ENCODE data around the gene DAGLA. TPM values are rescaled to one million over a fixed set of nuclear protein-coding genes. Genes with fewer than 3 reads are reported as not detected.

DAGLA gene
- total RNA-seq, 2 experiments from 2014 or later = 0.06 to 0.13 TPM

GRCh38 chr11:61686469-61686868 lies 6.3 kb downstream of the DAGLA start:
- ChIA-PET POLR2A (no interaction called here), CTCF (no interaction called here)

- POLR2A ChIA-PET = interaction anchor here (0.7 kb wide), 1 partner anchor 142 kb away, joined by 7 read pairs; no protein-coding TSS in a partner anchor
- CTCF ChIA-PET = no interaction called here
Measured at GRCh38 chr11:61687420-61687819, 7.2 kb downstream of the DAGLA start.

GRCh38 chr11:61688365-61689163 lies 8.4 kb downstream of the DAGLA start:
- CTCF ChIA-PET = no interaction called here
- POLR2A ChIA-PET = interaction anchor here (0.7 kb wide), 1 partner anchor 143 kb away, joined by 7 read pairs; no protein-coding TSS in a partner anchor

- CTCF ChIA-PET = interaction anchor here (0.7 kb wide), 1 partner anchor 622 kb away, joined by 3 read pairs; no protein-coding TSS in a partner anchor
- POLR2A ChIA-PET = no interaction called here
Measured at GRCh38 chr11:61689164-61689496, 8.9 kb downstream of the DAGLA start.

- ChIA-PET POLR2A (no interaction called here), CTCF (interaction anchor here (1.0 kb wide), 1 partner anchor 12 kb away, joined by 4 read pairs; no protein-coding TSS in a partner anchor)
Measured at GRCh38 chr11:61690706-61691379, 10.7 kb downstream of the DAGLA start.

- POLR2A ChIA-PET = no interaction called here
- CTCF ChIA-PET = interaction anchor here (0.6 to 1.0 kb wide), 2 partner anchors 37 to 42 kb away, joined by 3 to 5 read pairs; no protein-coding TSS in a partner anchor
Measured at GRCh38 chr11:61691380-61692156, 11.4 kb downstream of the DAGLA start.

GRCh38 chr11:61693922-61694601 lies 13.9 kb downstream of the DAGLA start:
- CTCF ChIA-PET = no interaction called here
- POLR2A ChIA-PET = no interaction called here

- ChIA-PET POLR2A (no interaction called here), CTCF (no interaction called here)
Measured at GRCh38 chr11:61694602-61694939, 14.4 kb downstream of the DAGLA start.

- ChIA-PET CTCF (no interaction called here), POLR2A (no interaction called here)
Measured at GRCh38 chr11:61694946-61695706, 14.9 kb downstream of the DAGLA start.

- POLR2A ChIA-PET = no interaction called here
- CTCF ChIA-PET = no interaction called here
Measured at GRCh38 chr11:61695917-61696316, 15.7 kb downstream of the DAGLA start.

GRCh38 chr11:61696602-61697001 lies 16.4 kb downstream of the DAGLA start:
- ChIA-PET CTCF (interaction anchor here (1.6 kb wide), 1 partner anchor 37 kb away, joined by 7 read pairs; no protein-coding TSS in a partner anchor), POLR2A (no interaction called here)

- POLR2A ChIA-PET = no interaction called here
- CTCF ChIA-PET = interaction anchor here (1.6 kb wide), 1 partner anchor 36 kb away, joined by 7 read pairs; no protein-coding TSS in a partner anchor
Measured at GRCh38 chr11:61697078-61697502, 16.9 kb downstream of the DAGLA start.

- ChIA-PET CTCF (interaction anchor here (1.1 to 1.6 kb wide), 3 partner anchors 19 to 36 kb away, joined by 4 to 7 read pairs (median 4); no protein-coding TSS in a partner anchor), POLR2A (no interaction called here)
Measured at GRCh38 chr11:61697764-61698163, 17.6 kb downstream of the DAGLA start.

- CTCF ChIA-PET = interaction anchor here (1.1 to 1.3 kb wide), 2 partner anchors 20 to 35 kb away, joined by 4 read pairs; no protein-coding TSS in a partner anchor
- POLR2A ChIA-PET = no interaction called here
Measured at GRCh38 chr11:61698173-61698948, 18.2 kb downstream of the DAGLA start.

GRCh38 chr11:61699737-61700160 lies 19.6 kb downstream of the DAGLA start:
- POLR2A ChIA-PET = no interaction called here
- CTCF ChIA-PET = interaction anchor here (1.5 kb wide), 1 partner anchor 61 kb away, joined by 4 read pairs; no protein-coding TSS in a partner anchor

- ChIA-PET POLR2A (no interaction called here), CTCF (interaction anchor here (1.5 kb wide), 1 partner anchor 62 kb away, joined by 4 read pairs; no protein-coding TSS in a partner anchor)
Measured at GRCh38 chr11:61700212-61700611, 20.0 kb downstream of the DAGLA start.

- ChIA-PET POLR2A (no interaction called here), CTCF (interaction anchor here (1.5 kb wide), 1 partner anchor 62 kb away, joined by 4 read pairs; no protein-coding TSS in a partner anchor)
Measured at GRCh38 chr11:61700720-61701119, 20.5 kb downstream of the DAGLA start.

Measured in activated CD8-positive, alpha-beta memory T cell treated with anti-CD3 and anti-CD28 coated beads for 36 hours (primary cell).